GM12873 (cell line): ENCODE measurements around the gene IRF2.

Source experiments
- CTCF ChIP-seq: IDR thresholded peaks from 2 replicates; pipeline ENCODE4 v1.5.1; 2012; ENCODE audit warnings: low read depth, mild to moderate bottlenecking, moderate library complexity, low read length, control low read depth; ENCODE audit not compliant: insufficient read depth; ENCODE audit errors: missing control alignments

Gene IRF2

GRCh38 chr4:184474263-184475095 is at the start of gene IRF2:
Gene IRF2, minus strand, starts transcription at chr4:184474550. Its CDS starts 45,486 bp downstream, at chr4:184429064.
- no peak for TF ChIP-seq CTCF

GRCh38 chr4:184515606-184516005 is 41.3 kb upstream of the IRF2 start:
- TF ChIP-seq CTCF, result no peak

DNA sequence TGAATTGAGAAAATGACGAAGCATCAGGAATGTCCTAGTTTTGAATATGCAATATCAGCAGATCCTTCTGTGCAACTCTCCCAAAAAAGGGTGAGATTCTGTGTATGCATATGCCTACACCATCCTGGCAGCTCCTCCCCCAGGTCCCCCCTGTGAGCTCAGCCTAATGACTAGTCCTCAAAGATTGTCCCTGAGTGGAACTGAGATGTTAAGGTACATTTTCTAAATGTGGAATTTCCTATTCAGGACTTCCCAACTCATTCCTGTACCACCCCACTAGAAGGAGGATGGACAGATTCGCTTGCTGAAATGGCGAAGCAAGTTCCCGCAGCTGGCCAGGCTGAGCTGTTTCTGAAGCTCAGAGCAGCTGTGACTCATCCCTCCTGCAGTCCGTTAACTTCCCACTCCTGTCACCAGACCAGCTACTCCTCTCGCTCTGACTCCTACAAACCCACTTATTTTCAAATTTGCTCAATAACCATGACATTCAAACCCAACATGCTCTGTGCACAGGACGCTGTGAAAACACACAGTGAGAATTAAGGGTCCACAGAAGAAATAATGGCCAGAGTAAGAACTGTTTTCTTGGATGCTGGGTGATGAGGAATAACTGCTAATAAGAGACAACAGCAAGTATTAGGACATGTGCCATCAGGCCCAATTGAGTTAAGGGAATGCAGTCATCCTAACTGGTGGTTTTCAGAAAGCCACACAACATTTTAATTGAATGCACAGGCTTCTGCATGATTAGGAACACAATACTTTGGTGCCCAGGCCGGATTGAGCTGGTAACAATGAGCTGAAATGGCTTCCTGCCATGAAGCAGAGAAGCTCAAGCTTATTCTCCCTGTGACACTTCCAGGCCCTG is 40.0 kb upstream of the IRF2 start:
- TF ChIP-seq CTCF, result no peak

DNA sequence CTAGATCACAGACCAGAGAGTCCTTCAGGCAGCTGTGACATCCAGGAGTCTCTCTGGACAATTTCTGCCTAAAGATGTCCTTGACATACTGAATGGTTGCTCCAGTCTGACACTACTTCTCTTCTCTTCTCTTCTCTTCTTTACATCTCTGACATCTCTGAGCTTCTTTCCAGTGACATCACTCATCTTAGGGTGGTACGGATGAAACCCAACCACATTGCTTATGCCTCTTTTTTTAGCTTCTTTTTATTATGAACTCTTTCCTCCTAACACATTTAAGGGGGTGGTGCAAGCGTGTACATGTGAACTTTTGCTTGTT is 39.4 kb upstream of the IRF2 start:
- TF ChIP-seq CTCF, result no peak

DNA sequence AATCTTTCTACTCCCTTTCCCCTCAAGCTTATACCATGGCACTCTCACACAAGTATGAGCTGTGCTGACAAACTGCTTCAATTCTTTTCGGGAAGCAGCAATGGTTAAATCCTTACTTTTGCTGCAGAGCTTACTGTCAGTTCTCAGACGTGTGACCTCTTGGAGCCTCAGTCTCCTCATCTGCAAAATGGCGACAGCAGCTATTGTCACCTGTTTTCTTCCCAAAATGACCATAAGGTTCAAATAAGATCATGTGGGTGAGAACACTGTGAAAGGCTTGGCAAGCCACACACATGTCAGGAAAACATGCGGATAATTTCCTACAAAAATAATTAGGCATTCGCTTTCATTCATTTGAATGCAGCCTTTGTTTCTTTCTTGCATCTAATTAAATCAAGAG is 36.8 kb upstream of the IRF2 start:
- TF ChIP-seq CTCF, result no peak

- TF ChIP-seq CTCF, result no peak
These were observed 36.1 kb upstream of the IRF2 start for GRCh38 chr4:184510401-184510800.

- peak; percentile 72 for TF ChIP-seq CTCF
These were observed 32.3 kb upstream of the IRF2 start for GRCh38 chr4:184506527-184507121.
